ENCODE results near the gene NRXN3.

Gene NRXN3

GRCh38 chr14:79074510-79074909, 904.3 kb downstream of the NRXN3 start:
- H3K4me3 ChIP-seq (ENCODE audit: low read depth, low read length), result no peak overlapping the region
- no peak for TF ChIP-seq CTCF (IDR thresholded peaks at IDR 0.05; ENCODE audit: low read depth, low read length)

DNA sequence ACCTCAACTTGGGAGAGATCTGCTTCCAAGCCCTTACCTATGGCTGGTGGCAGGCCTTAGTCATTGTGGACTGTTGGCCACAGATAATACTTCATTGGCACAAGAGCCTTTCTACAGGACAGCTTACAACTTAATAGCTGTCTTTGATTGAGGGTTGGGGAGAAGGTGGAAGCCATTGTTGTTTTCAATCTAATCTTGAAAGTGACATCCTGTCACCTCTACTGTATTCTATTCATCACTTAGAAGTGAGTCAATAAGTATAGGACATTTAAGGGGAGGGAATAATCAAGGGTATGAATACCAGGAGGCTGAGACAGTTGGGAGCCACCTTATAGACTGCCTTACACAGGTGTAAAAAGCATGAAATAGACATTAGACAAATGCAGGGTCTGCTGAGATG, 906.3 kb downstream of the NRXN3 start:
- no peak overlapping the region for H3K4me3 ChIP-seq (ENCODE audit: low read depth, low read length)
- no peak for TF ChIP-seq CTCF (IDR thresholded peaks at IDR 0.05; ENCODE audit: low read depth, low read length)

GRCh38 chr14:79077096-79077495, 906.9 kb downstream of the NRXN3 start:
- TF ChIP-seq CTCF (IDR thresholded peaks at IDR 0.05; ENCODE audit: low read depth, low read length), result no peak
- H3K4me3 ChIP-seq (ENCODE audit: low read depth, low read length), result no peak overlapping the region

GRCh38 chr14:79080040-79080439, 909.9 kb downstream of the NRXN3 start:
- no peak overlapping the region for H3K4me3 ChIP-seq (ENCODE audit: low read depth, low read length)

DNA sequence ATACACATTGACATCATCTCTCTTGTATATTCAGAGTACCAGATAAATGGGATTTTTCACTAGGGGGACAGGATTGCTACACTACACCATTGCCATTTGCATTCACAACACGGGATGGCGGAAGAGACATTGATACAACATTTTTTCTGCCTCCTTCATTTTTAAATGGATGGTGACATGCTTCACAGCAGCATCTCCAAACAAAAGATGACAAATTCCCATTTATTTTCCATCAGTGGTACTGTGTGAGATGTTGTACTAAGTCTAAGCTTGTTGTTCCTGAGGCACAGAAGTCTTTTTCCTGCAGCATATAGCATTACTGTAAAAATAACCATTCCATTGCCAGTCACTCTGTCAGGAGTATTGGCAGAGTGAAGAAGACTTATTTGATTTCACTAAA, 912.7 kb downstream of the NRXN3 start:
- no peak overlapping the region for H3K4me3 ChIP-seq (ENCODE audit: low read depth, low read length)
- no peak for TF ChIP-seq CTCF (IDR thresholded peaks at IDR 0.05; ENCODE audit: low read depth, low read length)

More at GRCh38 chr14:79080040-79080439, 909.9 kb downstream of the NRXN3 start:
- no peak for TF ChIP-seq CTCF (IDR thresholded peaks at IDR 0.05; ENCODE audit: low read depth, low read length)

GRCh38 chr14:79083356-79083755, 913.2 kb downstream of the NRXN3 start:
- no peak overlapping the region for H3K4me3 ChIP-seq (ENCODE audit: low read depth, low read length)
- no peak for TF ChIP-seq CTCF (IDR thresholded peaks at IDR 0.05; ENCODE audit: low read depth, low read length)

GRCh38 chr14:79084861-79085260, 914.7 kb downstream of the NRXN3 start:
- no peak for TF ChIP-seq CTCF (IDR thresholded peaks at IDR 0.05; ENCODE audit: low read depth, low read length)
- H3K4me3 ChIP-seq (ENCODE audit: low read depth, low read length), result no peak overlapping the region

Measured in WI38 (cell line).